Left ventricle myocardium inferior (tissue), 1 donor: Measurements from ENCODE around the gene ANKS1B. TPM values are rescaled to one million over a fixed set of nuclear protein-coding genes. Genes with fewer than 3 reads are reported as not detected.

Source experiments
- DNase-seq: peaks from one replicate; pipeline ENCODE4 v3.0.0-alpha.2; 2020
- H3K27ac ChIP-seq: fragments of 200-600 bp; replicated peaks from 2 replicates; pipeline ENCODE4 v1.8.0; 2021
- H3K27me3 ChIP-seq: fragments of 200-600 bp; 2 replicates; pipeline ENCODE4 v1.8.0; 2021; ENCODE audit warnings: low read depth
- H3K36me3 ChIP-seq: fragments of 200-600 bp; 2 replicates; pipeline ENCODE4 v1.8.0; 2021
- H3K4me1 ChIP-seq: fragments of 200-600 bp; 2 replicates; pipeline ENCODE4 v1.8.0; 2021
- H3K4me3 ChIP-seq: fragments of 200-600 bp; 2 replicates; pipeline ENCODE4 v1.8.0; 2021; ENCODE audit warnings: mild to moderate bottlenecking, moderate library complexity
- H3K9me3 ChIP-seq: fragments of 200-600 bp; replicated peaks from 2 replicates; pipeline ENCODE4 v1.8.0; 2021
- CTCF ChIP-seq: fragments of 200-600 bp; IDR thresholded peaks from 2 replicates; pipeline ENCODE4 v1.8.0; 2021; ENCODE audit warnings: antibody characterized with exemption, mild to moderate bottlenecking, borderline replicate concordance
- intact Hi-C: fragments of 100-400 bp; cut with micrococcal nuclease; formaldehyde crosslinking; loops from one replicate; pipeline ENCODE4 v1.11.0; 2022
- total RNA-seq: library from RNA; stranded (reverse); fragmentation: NEBNext Ultra II Directional; extraction: Animal tissue kit (Norgen Biotek cat#: 25700); gene quantifications from one replicate; pipeline ENCODE4 v1.2.1, GENCODE V29; 2021
- donor health status: DM: no; HTN: yes; CAD: no; lungs with severe emphysema.

Gene ANKS1B
- total RNA-seq, 1 donor from 2014 or later = 1.6 TPM

GRCh38 chr12:99146730-99147129 lies 838.0 kb downstream of the ANKS1B start:
- TF ChIP-seq CTCF = no peak
- Histone ChIP-seq H3K27me3 (no peaks in the 10 kb centered on the region), H3K36me3 (no peaks in the 10 kb centered on the region), H3K27ac (peak overlapping the region; percentile 42), H3K4me1 (peaks cover 6% of the 10 kb centered on the region), H3K9me3 (no peaks in the 10 kb centered on the region), H3K4me3 (no peak overlapping the region)
- intact Hi-C loops = no loop called here
- DNase-seq = no peak

- Histone ChIP-seq H3K27me3 (no peaks in the 10 kb centered on the region), H3K4me3 (no peak overlapping the region), H3K27ac (peak overlapping the region; percentile 42), H3K36me3 (no peaks in the 10 kb centered on the region), H3K4me1 (peaks cover 6% of the 10 kb centered on the region), H3K9me3 (no peaks in the 10 kb centered on the region)
- TF ChIP-seq CTCF = no peak
- no peak for DNase-seq
- intact Hi-C loops = no loop called here
Observed at GRCh38 chr12:99146185-99146584, 838.6 kb downstream of the ANKS1B start.

GRCh38 chr12:99142651-99143050 lies 842.1 kb downstream of the ANKS1B start:
- H3K27ac ChIP-seq = no peak overlapping the region
- H3K4me3 ChIP-seq = no peak overlapping the region
- DNase-seq = no peak
- intact Hi-C loops = no loop called here
- H3K4me1 ChIP-seq = peaks cover 3% of the 10 kb centered on the region
- H3K9me3 ChIP-seq = no peaks in the 10 kb centered on the region
- no peak for TF ChIP-seq CTCF
- no peaks in the 10 kb centered on the region for H3K27me3 ChIP-seq
- H3K36me3 ChIP-seq = no peaks in the 10 kb centered on the region

GRCh38 chr12:99140017-99140720 lies 844.6 kb downstream of the ANKS1B start:
- no peak overlapping the region for H3K4me3 ChIP-seq
- H3K27me3 ChIP-seq = no peaks in the 10 kb centered on the region
- H3K9me3 ChIP-seq = no peaks in the 10 kb centered on the region
- intact Hi-C loops = no loop called here
- H3K27ac ChIP-seq = no peak overlapping the region
- no peaks in the 10 kb centered on the region for H3K36me3 ChIP-seq
- no peaks in the 10 kb centered on the region for H3K4me1 ChIP-seq
- TF ChIP-seq CTCF = no peak
- no peak for DNase-seq

- H3K36me3 ChIP-seq = no peaks in the 10 kb centered on the region
Observed at GRCh38 chr12:99138393-99138792, 846.3 kb downstream of the ANKS1B start.

More at GRCh38 chr12:99138393-99138792, 846.3 kb downstream of the ANKS1B start:
- H3K9me3 ChIP-seq = no peaks in the 10 kb centered on the region
- H3K4me1 ChIP-seq = no peaks in the 10 kb centered on the region
- no peak for DNase-seq
- TF ChIP-seq CTCF = no peak
- no peak overlapping the region for H3K27ac ChIP-seq
- intact Hi-C loops = no loop called here
- no peak overlapping the region for H3K4me3 ChIP-seq
- H3K27me3 ChIP-seq = no peaks in the 10 kb centered on the region
